Measurements from ENCODE around the gene TBL1XR1.
A peak's percentile ranks its signal among the peaks of the same experiment; 100 is the strongest.
"Not testable (repeated sequence)": the region's sequence is repeated elsewhere in the genome, so short reads cannot be mapped to it uniquely, and the experiment has no call there.

TBL1XR1 gene

GRCh38 chr3:177000159-177000558, 197.1 kb downstream of the TBL1XR1 start:
- DNase-seq, result not testable (repeated sequence)

GRCh38 chr3:176995946-176996345, 201.3 kb downstream of the TBL1XR1 start:
- no peak for DNase-seq

GRCh38 chr3:176994891-176995781, 202.1 kb downstream of the TBL1XR1 start:
- DNase-seq, result peak in 1 of 5 experiments; percentile 5

GRCh38 chr3:176994393-176994792, 202.9 kb downstream of the TBL1XR1 start:
- DNase-seq, result no peak

- DNase-seq, result no peak
These were observed 204.3 kb downstream of the TBL1XR1 start for GRCh38 chr3:176992978-176993377.

- no peak for DNase-seq
These were observed 204.7 kb downstream of the TBL1XR1 start for GRCh38 chr3:176992565-176992964.

GRCh38 chr3:176988795-176989194, 208.5 kb downstream of the TBL1XR1 start:
- peak in 1 of 5 experiments; percentile 22 for DNase-seq

- DNase-seq, result no peak
These were observed 209.2 kb downstream of the TBL1XR1 start for GRCh38 chr3:176987901-176988650.

- DNase-seq, result no peak
These were observed 218.8 kb downstream of the TBL1XR1 start for GRCh38 chr3:176978441-176978840.

GRCh38 chr3:176977331-176977730, 220.0 kb downstream of the TBL1XR1 start:
- DNase-seq, result no peak

- no peak for DNase-seq
These were observed 220.7 kb downstream of the TBL1XR1 start for GRCh38 chr3:176976586-176976985.

- no peak for DNase-seq
These were observed 223.0 kb downstream of the TBL1XR1 start for GRCh38 chr3:176974279-176974678.

GRCh38 chr3:176971613-176972174, 225.6 kb downstream of the TBL1XR1 start:
- peak in 1 of 5 experiments; percentile 60 for DNase-seq

- no peak for DNase-seq
These were observed 226.5 kb downstream of the TBL1XR1 start for GRCh38 chr3:176970770-176971169.

GRCh38 chr3:176969506-176969905, 227.8 kb downstream of the TBL1XR1 start:
- no peak for DNase-seq
